Right lung (tissue), 5 donors: Measurements from ENCODE around the gene SCNN1B. TPM values are rescaled to one million over a fixed set of nuclear protein-coding genes. Genes with fewer than 3 reads are reported as not detected.
A peak's percentile ranks its signal among the peaks of the same experiment; 100 is the strongest.

Experiments
- DNase-seq, 2 donors: peaks; one replicate each; pipeline ENCODE4 v3.0.0-alpha.2; 2013
- polyA plus RNA-seq, 5 donors: library from polyadenylated mRNA; unstranded; fragments of 120-200 nt; gene quantifications; one replicate each; pipeline versions ENCODE4 v1.2.1 to v1.2.3, GENCODE V29; 2013; ENCODE audit warnings: inconsistent platforms in 1 of 5, low replicate concordance in 1 of 5; ENCODE audit not compliant: insufficient read length in 5 of 5, insufficient read depth in 1 of 5

SCNN1B gene
- polyA plus RNA-seq, 5 donors, result 2.3 to 4.9 (median 2.7) TPM

DNA sequence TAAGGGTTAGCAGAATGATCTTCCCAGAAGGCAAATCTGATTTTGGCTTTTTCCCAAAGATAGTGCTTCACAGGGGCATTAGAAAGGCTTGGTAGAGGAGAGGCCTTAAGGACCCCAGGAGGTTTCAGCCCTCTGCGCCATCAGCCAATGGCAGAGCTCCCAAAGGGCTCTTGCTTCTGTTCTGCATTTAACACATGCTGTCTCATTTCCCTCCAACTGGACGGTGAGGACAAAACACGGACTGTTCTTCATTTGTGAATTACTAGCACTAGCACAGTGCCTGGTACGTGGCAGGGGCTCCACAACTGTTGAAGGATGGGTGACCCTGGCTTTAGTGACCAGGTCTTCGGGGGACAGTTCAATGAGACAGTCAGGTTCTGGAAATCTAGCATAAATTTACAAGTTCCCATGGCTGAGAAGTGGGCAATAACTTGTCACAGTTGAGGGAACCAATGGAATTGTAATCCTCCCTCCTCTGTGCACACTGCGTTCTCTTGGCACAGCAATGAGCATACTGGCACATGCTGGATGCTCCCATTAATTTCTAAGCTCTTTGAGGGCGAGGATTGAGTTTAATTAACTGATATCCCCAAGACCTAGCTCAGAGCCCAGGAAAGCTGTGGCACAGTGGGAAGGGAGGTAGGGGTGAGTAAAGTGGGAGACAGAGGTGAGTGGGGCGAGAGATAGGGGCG, 105.5 kb downstream of the SCNN1B start:
- no peak for DNase-seq

DNA sequence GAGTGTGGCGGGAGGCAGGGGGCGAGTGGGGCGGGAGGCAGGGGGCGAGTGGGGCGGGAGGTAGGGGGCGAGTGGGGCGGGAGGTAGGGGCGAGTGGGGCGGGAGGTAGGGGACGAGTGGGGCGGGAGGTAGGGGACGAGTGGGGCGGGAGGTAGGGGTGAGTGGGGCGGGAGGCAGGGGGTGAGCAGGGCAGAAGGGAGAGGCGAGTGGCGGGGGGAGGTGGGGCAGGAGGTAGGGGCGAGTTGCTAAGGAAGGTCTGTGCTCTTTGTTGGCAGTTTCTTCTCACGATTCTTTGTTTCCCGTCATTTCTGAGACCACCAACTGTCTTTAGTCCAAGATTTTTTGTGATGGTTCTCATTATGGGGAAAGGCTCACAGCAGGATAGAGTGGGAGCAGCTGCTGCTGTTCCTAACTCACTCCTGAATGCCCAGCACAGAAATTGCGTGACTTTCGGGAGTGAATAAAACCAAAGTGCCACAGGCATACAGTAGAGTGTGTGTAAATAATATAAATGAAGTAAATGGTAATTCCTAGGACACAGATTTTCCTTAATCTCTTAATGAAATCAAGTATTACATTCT, 106.2 kb downstream of the SCNN1B start:
- DNase-seq, result no peak

DNA sequence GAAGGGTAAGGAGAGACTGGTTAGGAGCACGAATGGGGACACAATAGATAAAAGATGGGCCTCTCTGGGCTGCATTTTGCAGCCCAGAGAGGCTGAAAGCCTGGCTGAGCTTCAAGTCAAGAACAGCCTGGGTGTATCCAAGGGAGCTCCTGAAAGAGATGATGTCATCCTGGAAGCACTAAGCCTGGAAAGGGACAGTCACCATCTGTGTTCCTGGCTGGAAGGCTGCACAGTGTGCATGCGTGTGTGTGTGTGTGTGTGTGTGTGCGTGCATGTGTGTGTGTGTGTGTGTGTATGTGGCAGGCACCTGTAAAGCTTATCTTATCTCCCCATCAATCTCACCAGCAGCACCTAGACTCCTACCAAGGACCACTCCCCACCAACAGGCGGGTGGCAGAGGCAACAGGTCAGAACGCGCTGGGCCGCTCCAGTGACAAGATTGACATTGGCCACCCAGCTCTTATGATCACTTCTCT, 106.8 kb downstream of the SCNN1B start:
- DNase-seq, result no peak

DNA sequence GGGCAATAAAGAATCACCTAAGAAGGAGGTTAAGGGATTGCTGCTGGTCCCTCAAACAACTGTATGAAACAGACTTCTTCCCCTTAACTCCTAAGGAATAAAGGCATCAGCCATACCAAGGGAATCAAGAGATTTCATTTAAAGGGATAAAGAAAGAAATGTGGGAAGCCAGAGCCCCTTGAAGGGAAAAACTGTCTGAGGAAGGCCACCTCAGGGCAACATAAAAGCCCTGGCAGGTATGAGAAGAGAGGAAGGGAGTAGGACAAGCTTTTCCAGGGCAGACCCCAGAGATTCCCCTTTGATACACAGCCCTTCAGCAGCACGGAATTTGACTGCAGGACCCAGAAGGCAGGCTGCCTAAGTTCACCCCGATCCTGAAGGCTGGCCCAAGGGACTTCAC, 107.4 kb downstream of the SCNN1B start:
- no peak for DNase-seq

DNA sequence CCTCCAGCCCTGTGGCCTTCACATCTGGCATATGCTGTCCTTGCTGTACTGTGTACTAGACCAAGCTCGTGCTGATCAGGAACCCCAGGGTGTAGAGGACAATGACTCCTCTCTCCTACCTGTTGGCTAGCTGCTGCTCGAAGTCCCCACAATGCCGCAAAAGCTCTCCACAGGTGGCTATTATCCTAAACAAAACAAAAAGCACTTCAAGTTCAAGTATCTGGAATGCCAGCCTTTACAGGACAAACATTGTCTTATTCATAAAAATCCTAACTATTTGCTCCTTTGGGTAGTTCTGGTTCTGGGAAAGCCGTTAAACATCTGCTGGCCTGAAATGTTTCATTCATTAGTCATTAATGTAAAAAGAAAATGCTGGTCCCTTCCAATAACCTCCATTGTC, 108.1 kb downstream of the SCNN1B start:
- no peak for DNase-seq

DNA sequence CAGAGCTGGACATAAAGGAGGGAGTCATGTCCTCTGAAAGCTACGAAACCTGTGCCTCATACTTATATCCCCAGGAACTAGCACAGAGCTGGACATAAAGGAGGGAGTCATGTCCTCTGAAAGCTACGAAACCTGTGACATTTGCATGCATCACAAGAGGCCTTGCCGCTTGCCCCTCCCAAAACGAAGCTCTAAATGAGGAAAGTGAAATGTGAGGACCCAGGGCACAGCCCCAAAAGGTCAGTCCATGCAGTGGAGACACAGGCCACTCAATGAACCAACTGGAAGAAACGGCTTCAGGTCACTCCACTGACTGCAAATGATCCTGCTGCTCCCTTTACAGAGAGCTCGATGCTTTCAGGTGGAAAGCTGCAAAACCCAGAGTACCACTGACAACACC, 112.6 kb downstream of the SCNN1B start:
- DNase-seq, result no peak

DNA sequence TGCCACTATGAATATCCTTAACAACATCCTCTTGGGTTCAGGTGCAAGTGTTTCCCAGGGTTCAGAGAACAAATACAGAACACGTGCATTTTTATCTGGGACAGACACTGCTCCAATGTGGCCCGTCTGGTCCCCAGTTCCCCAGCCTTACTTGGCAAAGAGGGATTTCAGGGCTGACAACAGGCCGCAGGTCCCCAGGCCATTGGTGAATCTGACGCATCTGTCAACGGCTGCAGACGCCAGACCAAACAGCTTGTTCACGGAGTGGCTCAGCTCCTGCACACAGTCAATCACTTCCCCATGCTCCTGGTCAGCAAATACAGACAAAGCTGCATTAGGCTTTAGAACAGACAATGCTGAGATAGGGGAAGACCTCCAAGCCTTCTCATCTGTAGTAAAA, 114.7 kb downstream of the SCNN1B start:
- DNase-seq, result no peak

DNA sequence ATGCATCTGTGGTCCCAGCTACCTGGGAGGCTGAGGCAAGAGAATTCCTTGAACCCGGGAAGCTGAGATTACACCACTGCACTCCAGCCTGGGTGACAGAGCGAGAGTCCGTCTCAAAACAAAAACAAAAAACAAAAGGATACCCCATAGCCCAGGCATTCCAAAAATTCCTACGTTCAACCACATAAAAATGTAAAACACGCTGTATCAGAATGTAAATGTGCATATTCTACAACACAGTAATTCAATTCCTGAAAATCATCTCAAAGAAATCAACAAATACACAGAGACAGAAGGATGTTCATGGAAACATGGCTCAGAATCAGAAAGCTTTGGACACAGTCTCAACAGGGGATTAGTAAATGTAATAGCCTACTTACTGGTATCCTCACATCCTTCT, 117.9 kb downstream of the SCNN1B start:
- no peak for DNase-seq

DNA sequence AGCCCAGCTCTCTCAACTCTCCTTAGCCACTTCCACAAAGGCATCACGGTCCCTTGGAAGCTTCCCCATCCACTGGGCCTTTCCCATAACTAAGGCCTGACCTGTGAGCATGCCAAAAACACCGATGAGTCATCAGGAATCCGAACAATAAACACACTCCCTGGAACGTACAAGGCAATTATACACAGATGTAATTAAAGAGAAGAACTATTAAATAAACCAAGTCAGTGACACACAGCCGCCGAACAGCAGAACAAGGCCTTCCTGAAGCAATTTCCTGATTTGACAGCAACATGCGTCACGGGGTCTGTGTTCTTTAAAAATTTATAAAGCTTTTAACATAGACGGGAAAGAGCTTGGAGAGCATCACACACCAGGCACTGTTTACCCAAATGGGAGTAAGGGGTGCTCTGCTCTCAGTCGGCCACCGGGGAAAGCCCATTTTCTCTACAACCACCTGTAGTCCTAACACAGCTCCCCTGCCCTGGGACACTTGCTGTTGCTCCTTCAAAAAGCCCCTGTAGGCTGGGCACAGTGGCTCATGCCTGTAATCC, 121.5 kb downstream of the SCNN1B start:
- peak in 1 of 2 donors; percentile 24 for DNase-seq

DNA sequence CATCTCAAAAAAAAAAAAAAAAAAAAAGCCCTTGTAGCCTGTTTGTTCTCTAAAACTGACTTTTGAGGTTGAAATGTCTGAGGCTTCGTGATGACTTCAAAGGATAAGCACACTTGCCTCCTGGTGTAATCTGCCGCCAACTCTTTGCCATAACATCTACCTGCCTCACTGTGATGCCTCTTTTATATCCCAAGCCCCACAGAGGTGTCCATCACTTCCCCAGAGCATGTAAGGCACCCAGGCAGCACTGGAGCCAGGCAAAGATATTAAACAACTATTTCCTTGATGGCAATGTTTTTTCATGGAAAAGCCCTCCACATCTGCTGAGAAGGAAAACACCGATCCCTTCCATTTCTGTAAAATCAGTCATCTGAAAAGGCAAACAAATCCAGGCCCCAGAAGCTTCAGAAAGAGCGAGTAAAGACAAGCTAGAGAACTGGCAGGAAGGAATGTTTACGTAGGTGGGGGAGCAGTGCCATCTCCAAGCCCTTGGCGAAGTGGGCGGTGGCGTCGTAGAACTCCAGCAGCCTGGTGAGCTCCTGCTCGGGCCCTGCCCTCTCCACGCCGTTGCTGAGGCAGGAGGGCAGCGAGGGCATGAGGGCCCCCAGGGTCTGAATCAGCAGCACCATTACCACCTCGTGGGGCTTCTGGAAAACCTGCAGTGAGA, 122.3 kb downstream of the SCNN1B start:
- DNase-seq, result no peak

DNA sequence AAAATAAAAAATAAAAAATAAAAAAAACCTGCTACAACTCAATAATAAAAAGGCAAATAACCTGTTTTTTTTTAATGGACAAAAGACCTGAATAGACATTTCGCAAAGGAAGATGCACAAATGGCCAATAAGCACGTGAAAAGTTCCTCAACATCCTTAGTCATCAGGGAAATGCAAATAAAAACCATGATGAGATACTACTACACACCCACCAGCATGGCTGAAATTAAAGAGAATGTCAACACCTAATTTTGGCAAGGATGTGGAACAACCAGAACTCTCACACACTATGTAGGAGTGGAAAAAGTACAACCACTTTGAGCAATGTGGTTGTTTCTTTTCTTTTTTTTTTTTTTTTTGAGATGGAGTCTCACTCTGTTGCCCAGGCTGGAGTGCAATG, 126.2 kb downstream of the SCNN1B start:
- DNase-seq, result no peak

Other genes with a start within 250 kb of the SCNN1B start
- 1 to 10 TPM; 7.1 to 9.3 (median 9.2) TPM for gene USP31, start 152.8 kb upstream of the SCNN1B start, polyA plus RNA-seq
- 1 to 10 TPM; 4.0 to 6.3 (median 4.3) TPM for gene SCNN1G, start 119.6 kb upstream of the SCNN1B start, polyA plus RNA-seq
- gene COG7, start 150.9 kb downstream of the SCNN1B start, polyA plus RNA-seq, result 10 to 100 TPM; 25.6 to 39.7 (median 33.0) TPM
- 100 to 1,000 TPM; 135 to 163 (median 150) TPM for gene GGA2, start 208.2 kb downstream of the SCNN1B start, polyA plus RNA-seq